Nephron (organoid): ENCODE results near the gene CSNK1D.
A peak's percentile ranks its signal among the peaks of the same experiment; 100 is the strongest.

ENCODE experiments used
- H3K27ac Mint-ChIP-seq, 3 experiments: 2 replicates each; pipeline ENCODE4 v1.8.0; 2020; ENCODE audit warnings: mixed read lengths in 3 of 3, mild to moderate bottlenecking in 2 of 3, moderate library complexity in 1 of 3
- H3K27me3 Mint-ChIP-seq: 2 replicates; pipeline ENCODE4 v1.8.0; 2021; ENCODE audit warnings: low read depth, mild to moderate bottlenecking, moderate library complexity, mixed read lengths
- H3K36me3 Mint-ChIP-seq: 2 replicates; pipeline ENCODE4 v1.8.0; 2020; ENCODE audit warnings: low read depth, mixed read lengths
- H3K4me1 Mint-ChIP-seq: 2 replicates; pipeline ENCODE4 v1.8.0; 2020; ENCODE audit warnings: mixed read lengths
- H3K4me3 Mint-ChIP-seq, 3 experiments: 2 replicates each; pipeline ENCODE4 v1.8.0; 2020; ENCODE audit warnings: mild to moderate bottlenecking in 3 of 3, mixed read lengths in 3 of 3, moderate library complexity in 2 of 3
- H3K9me3 Mint-ChIP-seq: 2 replicates; pipeline ENCODE4 v1.8.0; 2020; ENCODE audit warnings: mixed read lengths
- CTCF ChIP-seq, 3 experiments: fragments of 200-600 bp; sonication (generic); IDR thresholded peaks; one replicate each; pipeline ENCODE4 v1.5.0; 2021; ENCODE audit warnings: antibody characterized with exemption in 3 of 3; ENCODE audit not compliant: unreplicated experiment in 3 of 3

The CSNK1D gene

GRCh38 chr17:82296511-82297279 lies 23.2 kb upstream of the CSNK1D start:
- H3K27me3 Mint-ChIP-seq: peaks cover 6% of the 10 kb centered on the region
- no peak for TF ChIP-seq CTCF (IDR thresholded peaks at IDR 0.05; ENCODE audit: unreplicated experiment in 3 of 3)

DNA sequence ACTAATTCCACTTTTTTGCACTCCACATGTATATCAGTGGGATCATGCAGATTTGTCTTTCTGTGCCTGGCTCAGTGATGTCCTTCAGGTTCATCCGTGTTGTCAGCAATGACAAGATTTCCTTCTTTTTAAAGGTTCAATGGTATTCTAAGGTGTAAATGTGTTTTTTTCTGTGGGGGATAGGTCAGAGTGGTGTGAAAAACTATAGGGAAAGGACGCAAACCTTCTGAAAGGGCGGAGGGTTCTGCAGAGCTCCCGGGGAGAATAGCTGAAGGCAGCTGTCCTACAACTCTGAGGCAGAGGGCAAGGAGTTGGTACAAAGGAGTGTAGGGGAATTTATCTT lies 21.9 kb upstream of the CSNK1D start:
- Mint-ChIP-seq H3K36me3 (no peaks in the 10 kb centered on the region), H3K4me3 (peak overlapping the region; percentile 18 to 40 (median 36)), H3K4me1 (peaks cover 47% of the 10 kb centered on the region), H3K9me3 (peaks cover 2% of the 10 kb centered on the region), H3K27ac (no peak overlapping the region), H3K27me3 (peaks cover 6% of the 10 kb centered on the region)
- TF ChIP-seq CTCF (IDR thresholded peaks at IDR 0.05; ENCODE audit: unreplicated experiment in 3 of 3): no peak

More at GRCh38 chr17:82296511-82297279, 23.2 kb upstream of the CSNK1D start:
- Mint-ChIP-seq H3K36me3 (no peaks in the 10 kb centered on the region), H3K4me1 (peaks cover 47% of the 10 kb centered on the region), H3K9me3 (peaks cover 2% of the 10 kb centered on the region), H3K27ac (peak overlapping the region in 2 of 3 experiments; percentile 87 to 88), H3K4me3 (peak overlapping the region; percentile 42 to 67 (median 46))

DNA sequence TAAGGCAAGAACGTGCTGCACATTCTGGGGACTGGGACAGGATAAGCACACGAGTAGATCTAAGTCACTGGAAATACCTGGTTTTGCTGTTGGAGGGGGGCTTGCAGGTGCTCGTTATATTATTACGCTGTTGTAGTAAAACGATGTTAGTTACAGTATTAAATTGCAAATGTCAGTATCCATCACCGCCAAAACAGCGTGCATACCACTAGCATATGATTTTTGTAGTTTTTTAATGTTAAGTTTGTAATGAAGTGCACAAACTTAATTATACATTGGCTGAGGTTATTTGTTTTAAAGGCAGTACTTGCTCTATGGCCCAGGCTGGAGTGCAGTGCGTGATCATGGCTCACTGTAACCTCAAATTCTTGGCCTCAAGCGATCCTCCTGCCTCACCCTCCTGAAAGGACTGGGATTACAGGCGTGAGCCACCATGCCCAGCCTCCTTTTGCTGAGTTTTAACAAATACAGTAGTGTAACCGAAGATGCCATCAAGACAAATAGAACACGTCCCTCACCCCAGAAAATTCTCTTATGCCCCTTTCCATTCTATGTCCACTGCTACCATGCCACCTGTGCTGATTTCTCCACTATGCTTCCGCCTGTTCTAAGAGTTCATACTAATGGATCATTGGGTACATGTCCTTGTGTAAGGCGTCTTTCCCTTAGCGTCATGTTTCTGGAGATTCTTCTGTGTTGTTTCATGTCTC lies 20.7 kb upstream of the CSNK1D start:
- H3K9me3 Mint-ChIP-seq: peaks cover 2% of the 10 kb centered on the region
- peak overlapping the region; percentile 73 to 84 (median 79) for H3K4me3 Mint-ChIP-seq
- peaks cover 6% of the 10 kb centered on the region for H3K27me3 Mint-ChIP-seq
- peak overlapping the region; percentile 22 to 77 (median 60) for H3K27ac Mint-ChIP-seq
- no peak for TF ChIP-seq CTCF (IDR thresholded peaks at IDR 0.05; ENCODE audit: unreplicated experiment in 3 of 3)
- peaks cover 42% of the 10 kb centered on the region for H3K4me1 Mint-ChIP-seq
- no peaks in the 10 kb centered on the region for H3K36me3 Mint-ChIP-seq

DNA sequence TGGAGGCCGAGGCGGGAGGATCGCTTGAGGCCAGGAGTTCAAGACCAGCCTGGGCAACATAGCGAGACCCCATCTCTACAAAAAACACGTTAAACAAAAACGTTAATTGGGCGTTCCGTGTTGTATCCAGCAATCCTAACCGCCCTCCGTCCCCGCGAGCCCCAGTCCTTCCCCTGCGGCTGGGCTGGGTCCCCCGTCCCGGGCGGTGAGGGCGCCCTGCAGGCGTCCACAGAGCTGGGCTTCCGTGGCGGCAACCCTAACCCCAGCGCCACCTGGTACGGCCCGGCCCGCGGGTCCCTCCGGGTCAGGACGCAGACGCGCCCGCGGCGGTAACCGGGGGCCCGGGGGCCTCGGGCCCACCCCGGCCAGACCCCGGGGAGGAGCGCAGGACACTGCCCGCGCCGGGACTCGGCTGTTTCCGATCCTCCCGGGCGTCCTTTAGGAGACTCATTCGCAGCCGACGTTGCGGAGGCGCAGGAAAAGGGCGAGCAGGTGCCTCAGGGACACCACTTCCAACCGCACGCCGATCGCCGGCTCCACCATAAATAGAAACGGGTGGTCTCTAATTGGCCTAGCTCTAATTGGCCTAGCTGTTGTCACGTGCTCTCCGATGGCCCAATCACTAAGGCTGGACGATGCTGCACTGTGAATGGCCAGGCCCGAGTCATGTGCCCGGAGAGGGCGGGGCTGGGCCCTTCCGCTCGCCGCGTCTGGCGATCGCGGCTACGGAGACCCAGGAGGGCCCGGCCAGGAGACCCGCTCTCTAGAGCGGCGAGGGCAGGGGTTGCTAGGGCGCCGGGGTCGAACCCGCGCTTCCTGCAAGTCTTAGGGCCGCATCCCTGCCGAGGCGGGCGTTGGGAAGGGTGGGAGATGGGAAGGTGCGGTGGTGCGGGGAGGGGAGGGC lies 19.0 kb upstream of the CSNK1D start:
- H3K36me3 Mint-ChIP-seq: no peaks in the 10 kb centered on the region
- H3K27ac Mint-ChIP-seq: peak overlapping the region; percentile 77 to 95 (median 92)
- H3K4me3 Mint-ChIP-seq: peak overlapping the region; percentile 88 to 94 (median 92)
- H3K9me3 Mint-ChIP-seq: peaks cover 2% of the 10 kb centered on the region
- H3K4me1 Mint-ChIP-seq: peaks cover 39% of the 10 kb centered on the region
- no peak for TF ChIP-seq CTCF (IDR thresholded peaks at IDR 0.05; ENCODE audit: unreplicated experiment in 3 of 3)
- peaks cover 9% of the 10 kb centered on the region for H3K27me3 Mint-ChIP-seq

DNA sequence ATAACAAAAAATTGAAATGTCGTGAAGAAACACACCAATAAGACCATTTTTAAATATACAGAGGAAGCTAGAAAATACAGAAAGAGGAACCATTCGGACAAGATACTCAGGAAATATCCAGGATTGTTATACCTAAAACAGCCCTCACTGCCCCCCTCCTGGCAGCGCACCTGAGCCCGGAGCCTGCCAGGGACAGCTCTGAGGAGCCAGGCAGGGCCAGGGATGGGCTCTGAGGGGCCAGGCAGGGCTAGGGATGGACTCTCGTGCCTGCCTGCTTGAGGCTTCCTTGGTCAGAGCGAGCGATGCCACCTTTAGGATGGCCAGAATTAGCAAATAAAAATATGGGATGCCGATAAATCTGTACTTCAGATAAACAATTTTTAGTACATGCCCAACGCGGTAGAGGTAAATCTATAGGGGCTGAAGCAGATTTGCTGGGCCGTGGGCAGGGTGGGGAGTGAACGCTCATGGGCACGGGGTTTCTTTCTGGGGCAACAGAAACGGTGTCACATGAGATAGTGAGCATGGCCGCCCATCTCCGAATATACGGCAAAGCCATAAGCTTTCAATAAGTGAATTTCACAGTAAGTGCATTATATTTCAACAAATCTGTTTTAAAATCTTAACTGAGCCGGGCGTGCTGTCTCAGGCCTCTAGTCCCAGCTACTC lies 18.2 kb upstream of the CSNK1D start:
- Mint-ChIP-seq H3K9me3 (peaks cover 2% of the 10 kb centered on the region), H3K4me3 (peak overlapping the region; percentile 81 to 89 (median 84)), H3K27ac (peak overlapping the region in 2 of 3 experiments; percentile 55 to 60), H3K4me1 (peaks cover 31% of the 10 kb centered on the region), H3K36me3 (no peaks in the 10 kb centered on the region), H3K27me3 (peaks cover 10% of the 10 kb centered on the region)
- no peak for TF ChIP-seq CTCF (IDR thresholded peaks at IDR 0.05; ENCODE audit: unreplicated experiment in 3 of 3)
